Stimulated activated CD4-positive, alpha-beta T cell treated with anti-CD3 and anti-CD28 coated beads, Interleukin-2, amount 100 ng/mL, for 24 hours (primary cell): ENCODE data around the gene PANK2.
"Not testable (repeated sequence)": the region's sequence is repeated elsewhere in the genome, so short reads cannot be mapped to it uniquely, and the experiment has no call there.

Experiments used
- DNase-seq, 2 donors: peaks; one replicate each; pipeline ENCODE4 v3.0.0-alpha.2; 2020

Gene PANK2

DNA sequence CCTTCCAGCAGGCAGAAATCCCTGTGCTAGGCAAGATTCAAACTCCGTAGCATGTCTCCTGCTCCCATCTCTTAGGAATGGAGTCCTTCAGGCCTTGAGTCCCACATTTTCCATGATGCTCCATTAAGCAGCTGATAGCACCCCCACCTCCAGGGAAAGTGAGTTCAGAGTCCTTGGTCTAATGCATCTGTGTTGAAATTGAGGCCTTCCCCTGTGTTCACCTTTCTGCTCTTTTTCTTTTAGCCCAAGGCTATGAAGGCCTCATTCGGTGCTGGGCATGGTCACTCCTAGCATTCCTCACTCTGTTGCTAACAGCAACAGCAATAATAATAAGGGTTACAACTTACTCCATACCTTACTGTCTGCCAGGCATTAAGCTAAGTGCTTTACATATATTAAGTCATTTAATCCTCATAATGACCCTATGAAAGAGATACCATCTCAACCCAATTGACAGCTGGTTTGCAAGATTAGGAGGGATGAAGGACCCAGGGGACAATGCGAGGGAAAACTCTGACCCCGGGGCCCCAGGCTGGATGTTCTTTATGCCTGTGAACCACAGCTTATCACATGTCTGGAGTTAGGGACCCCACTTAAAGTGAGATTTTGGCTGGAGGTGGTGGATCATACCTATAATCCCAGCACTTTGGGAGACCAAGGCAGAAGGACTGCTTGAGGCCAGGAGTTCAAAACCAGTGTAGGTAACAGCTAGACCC, 17.5 kb upstream of the PANK2 start:
- no peak for DNase-seq

DNA sequence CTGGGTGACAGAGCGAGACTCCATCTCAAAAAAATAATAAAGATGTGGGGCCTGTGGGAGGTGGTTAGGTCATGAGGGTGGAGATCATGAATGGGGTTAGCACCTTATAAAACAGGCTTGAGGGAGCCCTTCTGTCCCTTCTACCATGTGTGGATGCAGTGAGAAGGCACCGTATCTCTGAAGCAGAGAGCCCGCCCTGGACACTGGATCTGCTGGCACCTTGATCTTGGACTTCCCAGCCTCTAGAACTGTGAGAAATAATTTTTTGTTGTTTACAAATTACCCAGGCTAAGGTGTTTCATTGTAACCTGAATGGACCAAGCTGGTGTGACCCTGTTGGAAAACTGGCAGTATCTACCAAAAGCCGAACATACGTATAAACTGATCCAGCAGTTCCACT, 15.7 kb upstream of the PANK2 start:
- no peak for DNase-seq

DNA sequence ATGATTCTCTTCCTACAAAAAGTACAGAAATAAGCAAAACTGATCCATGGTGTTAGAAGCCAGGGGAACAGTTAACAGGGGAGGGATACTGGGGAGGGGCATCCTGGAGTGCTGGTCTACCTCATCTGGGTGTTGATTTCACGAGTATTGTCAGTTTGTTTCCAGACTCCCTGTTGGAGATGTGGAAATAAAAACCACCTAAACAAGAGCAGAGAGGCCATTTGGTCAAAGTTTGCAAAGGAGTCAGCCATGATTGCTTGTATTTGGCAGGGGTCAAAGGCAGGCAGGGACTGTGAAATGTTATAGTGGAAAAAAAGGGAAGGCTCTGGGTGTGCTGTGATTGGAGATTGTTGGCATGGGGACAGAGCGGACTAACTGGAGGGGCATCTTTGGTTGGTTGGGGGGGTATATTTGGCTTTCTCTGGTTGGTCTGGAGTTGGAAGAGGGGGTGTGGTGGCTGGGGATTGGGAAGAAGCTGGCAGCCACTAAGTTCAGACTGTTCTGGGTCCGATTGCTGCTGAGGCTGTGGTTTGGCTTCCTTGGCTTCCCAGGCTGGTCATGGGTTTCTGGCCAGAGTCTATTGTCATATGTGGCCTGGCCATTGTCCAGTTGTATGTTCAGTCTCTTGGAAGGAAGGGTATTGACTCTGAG, 14.9 kb upstream of the PANK2 start:
- no peak for DNase-seq

DNA sequence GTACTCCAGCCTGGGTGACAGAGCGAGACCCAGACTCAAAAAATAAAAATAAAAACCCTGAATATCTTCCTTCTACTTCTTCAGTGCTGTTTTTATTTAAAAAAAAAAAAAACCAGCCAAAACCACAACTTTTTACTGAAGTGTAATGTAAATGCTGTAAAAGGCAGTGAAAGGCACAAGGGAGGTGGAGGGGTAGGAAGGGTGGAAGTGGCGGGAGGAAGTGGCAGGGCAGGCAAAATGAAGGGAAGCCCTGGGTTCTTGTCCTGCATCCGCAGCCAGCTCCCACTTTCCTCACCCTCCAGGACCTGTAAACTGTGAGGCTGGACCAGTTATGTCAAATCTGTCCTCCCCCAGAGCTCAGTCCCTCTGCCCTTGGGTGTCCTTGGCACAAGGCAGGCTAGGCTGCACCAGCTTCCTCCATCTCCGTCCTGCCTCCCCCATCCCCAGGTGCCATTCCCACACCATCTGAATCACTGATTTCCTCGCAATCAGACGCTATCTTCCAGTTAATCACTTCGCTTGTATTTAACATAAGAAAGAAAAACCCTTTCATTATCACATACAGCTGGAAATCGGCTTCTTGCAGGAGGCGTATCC, 13.7 kb upstream of the PANK2 start:
- no peak for DNase-seq

DNA sequence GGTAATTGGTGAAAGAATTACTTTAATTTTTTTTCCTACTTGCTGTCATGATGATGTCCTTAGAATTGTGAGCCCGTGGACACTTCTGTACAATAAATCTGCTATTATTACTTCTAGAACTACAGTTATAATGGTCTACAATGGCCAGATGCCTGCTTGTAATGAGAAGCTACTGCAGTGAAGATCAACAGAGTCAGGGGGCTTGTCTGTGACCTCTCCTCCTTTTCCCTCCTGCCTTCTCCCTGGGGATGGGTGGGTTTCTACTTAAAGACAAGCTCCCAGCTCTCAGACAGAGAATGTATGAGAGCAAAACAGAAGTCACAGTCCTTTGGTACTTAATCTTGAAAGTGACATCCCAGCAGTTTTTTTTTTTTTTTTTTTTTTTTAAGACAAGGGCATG, 13.2 kb upstream of the PANK2 start:
- no peak for DNase-seq

DNA sequence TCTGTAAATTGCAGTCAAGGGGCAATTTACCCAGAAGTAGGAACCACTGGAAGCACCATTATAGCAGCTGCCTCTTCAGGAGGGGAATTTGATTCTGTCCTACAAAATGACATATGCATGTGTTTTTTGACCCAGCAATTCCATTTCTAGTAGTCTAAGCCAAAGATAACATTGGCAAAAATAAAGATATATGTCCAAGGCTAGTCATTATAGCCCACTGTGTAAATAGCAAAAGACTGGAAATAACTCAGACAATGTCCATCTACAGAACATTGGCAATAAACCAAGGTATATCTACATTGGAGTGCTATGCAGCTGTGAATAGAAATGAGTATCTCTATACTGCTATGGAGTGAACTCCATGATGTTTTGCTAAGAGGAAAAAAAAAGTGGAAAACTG, 12.5 kb upstream of the PANK2 start:
- no peak for DNase-seq

DNA sequence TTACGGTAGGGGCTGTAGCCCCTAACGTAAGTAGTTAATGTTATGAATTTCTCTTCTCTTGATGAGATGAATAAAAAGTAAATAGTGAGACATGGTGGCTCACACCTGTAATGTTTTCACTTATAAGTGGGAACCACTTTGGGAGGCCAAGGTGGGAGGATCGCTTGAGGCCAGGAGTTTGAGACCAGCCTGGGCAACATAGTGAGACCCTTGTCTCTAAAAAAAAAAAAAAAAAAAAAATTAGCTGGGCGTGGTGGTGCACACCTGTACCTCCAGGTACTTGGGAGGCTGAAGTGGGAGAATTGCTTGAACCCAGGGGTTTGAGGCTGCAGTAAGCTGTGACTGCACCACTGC, 10.3 kb upstream of the PANK2 start:
- DNase-seq: not testable (repeated sequence)

DNA sequence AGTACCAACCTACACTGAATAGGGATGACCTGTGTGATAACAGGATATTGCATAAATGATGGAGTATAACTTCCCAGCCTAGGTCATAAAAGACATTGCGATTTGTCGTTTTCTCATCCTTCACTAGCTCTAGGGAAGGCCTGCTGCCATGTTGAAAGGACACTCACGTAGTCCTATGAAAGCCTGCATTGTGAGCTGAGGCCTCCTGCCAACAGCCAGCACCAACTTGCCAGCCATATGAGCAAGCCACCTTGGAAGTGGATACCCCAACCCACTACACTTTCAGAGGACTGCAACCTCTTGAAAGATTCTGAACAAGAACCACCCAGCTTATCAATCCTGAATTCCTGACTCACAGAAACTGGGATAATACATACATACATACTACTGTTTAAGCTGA, 3.5 kb upstream of the PANK2 start:
- no peak for DNase-seq

DNA sequence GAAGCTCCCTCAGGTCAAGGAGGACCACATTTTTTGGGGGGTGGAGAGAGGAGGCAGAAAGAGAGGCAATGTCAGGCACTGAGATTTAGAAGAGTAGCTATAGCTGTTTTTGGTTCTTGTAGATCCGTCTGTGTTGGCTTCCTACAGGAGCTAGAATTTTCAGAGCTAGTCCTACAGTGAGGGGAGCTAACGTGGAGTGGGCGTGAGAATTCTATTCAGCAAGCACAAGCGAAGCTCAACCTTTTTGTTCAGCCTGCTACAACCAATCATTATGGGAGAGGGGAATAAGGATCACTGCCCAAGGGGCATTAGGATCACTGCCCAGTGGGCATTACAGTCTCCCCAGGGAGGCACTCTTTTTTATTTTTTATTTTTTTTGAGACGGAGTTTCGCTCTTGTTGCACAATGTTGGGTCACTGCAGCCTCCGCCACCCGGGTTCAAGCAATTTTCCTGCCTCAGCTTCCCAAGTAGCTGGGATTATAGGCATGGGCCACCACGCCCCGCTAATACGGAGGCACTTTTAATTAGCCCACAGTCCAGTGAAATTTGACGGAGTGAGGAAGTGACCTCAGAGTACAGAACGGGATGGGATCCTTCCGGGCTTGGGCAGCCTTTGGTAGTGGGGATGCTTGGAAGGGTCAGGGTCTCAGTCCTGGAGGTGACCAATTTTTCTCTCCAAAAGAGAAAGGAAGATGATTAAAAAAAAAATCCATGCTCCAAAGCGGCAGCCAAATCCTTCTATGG, 1.1 kb upstream of the PANK2 start:
- no peak for DNase-seq

DNA sequence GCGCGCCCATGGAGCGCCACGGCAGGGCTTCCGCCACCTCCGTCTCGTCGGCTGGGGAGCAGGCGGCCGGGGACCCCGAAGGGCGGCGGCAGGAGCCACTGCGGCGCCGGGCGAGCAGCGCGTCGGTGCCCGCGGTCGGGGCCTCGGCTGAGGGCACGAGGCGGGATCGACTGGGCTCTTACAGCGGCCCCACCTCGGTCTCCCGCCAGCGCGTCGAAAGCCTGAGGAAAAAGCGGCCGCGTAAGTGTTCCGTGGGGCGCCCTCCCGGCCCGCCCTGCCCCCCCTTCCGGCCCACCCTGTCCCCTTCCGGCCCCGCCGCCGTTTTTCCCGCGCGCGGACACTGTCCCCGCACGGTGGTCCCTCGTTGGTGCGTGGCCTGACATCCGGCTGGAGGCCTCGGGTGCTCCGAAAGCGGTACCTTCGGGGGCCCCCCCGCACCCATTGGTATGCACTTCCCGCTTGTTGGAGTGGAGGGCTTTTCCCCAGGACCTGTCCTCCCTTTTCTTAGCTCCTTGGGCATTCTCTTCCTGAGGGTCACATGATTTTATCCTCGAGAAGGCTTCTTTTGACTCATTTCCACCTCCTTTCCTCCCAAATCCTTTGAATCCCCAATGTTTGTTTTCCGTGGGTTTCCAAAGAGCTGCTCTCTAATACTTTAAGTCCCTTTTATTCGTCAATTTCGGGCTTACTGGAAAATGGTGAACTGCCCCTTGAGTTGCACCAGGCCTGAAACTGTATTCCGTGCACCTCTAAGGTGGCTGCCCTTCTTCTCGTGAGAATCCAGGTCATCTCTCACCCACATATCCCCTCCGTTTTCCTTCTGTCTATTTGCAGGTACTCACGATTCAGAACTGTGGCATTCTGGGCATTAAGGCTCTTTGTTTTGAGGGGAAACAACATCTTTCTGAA, 556 bp downstream of the PANK2 start:
- DNase-seq: peak; percentile 54 to 65

DNA sequence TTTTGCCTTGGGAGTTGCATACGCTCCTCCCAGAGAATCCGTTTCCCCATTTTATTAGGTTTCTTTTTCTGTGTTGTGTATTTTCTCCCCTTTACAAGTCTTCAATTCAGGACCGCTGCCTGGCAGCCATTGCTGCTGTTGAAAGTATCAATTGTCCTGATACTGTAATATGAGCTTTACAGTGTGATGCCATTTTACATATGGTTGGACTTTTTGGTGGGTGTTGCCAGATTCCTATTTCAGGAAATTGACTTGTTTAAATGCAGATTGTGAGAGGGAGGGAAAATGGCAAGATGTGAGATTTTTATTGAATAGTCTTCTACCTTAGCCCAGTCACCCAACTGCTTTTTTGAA, 1.2 kb downstream of the PANK2 start:
- DNase-seq: no peak

DNA sequence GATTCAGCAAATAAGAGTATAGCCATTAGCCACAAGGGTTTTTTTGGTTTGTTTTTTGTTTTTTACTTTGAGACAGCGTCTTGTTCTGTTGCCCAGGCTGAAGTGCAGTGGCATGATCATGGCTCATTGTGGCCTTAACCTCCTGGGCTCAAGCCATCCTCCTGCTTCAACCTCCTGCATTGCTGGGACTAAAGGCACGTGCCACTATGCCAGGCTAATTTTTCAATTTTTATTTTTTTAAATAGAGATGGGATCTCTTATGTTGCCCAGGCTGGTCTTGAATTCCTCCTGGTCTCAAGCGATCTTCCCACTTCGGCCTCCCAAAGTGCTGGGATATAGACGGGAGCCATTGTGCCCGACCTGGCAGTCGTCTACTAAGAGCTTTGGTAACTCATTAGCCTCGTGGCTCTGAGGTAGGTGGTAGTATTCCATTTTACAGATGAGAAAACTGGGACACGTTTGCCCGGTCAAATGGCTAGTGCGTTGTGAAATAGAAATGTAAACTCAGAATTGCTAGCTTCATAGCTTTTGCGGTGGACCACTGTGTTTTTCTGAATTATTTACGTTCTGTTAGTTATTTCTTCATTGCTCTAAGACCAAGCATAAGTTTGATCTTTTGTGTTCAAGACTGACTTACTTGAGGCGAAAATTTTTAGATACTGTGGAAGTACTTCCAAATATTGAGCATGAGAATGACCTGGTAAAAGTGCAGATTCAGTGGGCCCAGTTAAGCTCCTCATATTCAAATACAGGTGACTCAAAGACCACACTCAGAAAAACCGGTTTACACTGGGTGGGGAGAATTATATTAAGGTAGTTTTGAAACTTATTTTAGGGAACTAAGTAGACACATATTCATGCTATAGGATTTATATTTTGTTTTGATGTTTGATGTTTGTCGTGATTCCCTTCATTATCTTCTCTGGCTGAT, 2.1 kb downstream of the PANK2 start:
- DNase-seq: no peak

DNA sequence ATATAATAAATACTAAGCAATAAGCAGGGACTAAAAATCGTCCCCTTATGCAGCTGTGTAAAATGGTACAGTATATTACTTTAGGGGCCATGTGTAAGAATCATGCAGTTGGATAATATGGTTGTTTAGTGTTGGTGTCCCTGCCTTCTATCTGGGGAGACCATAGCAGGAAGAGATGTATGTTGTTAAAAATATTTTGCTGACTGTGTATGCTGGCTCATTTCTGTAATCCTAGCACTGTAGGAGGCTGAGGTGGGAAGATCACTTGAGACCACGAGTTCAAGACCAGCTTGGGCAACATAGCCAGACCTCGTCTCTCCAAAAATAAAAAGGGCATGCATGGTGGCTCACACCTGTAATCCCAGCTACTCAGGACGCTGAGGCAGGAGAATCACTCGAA, 5.6 kb downstream of the PANK2 start:
- DNase-seq: no peak

DNA sequence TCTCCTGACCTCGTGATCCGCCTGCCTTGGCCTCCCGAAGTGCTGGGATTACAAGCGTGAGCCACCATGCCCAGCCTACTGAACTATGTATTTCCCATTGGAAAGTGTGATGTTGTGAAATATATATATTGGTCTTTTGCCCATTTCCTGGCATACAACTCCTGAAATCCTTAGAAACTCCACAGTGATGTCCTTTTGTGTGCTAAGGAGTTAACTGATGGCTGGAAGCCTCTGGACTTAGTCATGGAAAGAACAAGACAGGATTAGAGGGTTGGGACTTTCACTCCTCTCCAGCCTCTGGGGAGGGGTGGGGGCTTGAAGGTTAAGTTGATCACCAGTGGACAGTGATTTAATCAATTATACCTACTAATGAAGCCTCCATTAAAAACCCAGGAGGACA, 7.1 kb downstream of the PANK2 start:
- no peak for DNase-seq

DNA sequence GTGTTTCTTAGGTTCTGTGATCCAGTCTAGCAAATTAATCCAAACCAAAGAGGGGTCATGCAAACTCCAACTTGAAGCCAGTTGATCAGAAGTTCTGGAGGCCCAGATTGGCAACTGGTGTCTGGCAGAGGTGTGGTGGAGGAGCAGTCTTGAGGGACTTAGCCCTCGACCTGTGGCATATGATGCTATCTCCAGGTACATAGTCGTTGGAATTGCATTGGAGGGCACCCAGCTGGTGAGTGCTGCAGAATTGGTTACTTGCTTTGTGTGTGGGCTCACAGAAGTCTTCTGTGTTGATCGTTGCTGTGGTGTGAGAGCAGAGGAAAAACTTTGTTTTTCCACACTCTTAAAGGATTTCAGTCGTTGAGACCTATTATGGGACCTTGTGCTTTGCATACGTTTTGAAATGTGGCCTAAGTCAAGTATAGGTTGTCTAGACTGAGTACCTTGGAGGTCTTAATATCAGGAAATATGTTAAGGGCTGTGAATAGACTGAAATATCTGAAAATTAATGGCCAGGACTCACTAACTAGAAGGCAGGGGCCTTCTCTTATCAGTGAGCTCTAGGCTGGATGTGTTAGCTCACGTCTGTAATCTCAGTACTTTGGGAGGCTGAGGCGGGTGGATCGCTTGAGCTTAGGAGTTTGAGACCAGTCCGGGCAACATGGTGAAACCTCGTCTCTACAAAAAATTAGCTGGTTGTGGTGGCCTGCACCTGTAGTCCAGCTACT, 7.8 kb downstream of the PANK2 start:
- no peak for DNase-seq

DNA sequence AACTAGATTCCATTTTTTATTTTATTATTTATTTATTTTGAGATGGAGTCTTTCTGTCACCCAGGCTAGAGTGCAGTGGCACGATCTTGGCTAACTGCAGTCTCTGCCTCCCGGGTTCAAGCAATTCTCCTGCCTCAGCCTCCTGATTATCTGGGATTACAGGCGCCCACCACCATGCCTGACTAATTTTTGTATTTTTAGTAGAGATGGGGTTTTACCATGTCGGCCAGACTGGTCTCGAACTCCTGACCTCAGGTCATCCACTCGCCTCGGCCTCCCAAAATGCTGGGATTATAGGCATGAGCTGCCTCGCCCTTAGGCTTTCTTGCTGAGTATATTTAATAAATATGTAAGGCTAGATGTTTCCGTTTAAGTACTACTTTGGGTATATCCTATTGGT, 9.0 kb downstream of the PANK2 start:
- not testable (repeated sequence) for DNase-seq

DNA sequence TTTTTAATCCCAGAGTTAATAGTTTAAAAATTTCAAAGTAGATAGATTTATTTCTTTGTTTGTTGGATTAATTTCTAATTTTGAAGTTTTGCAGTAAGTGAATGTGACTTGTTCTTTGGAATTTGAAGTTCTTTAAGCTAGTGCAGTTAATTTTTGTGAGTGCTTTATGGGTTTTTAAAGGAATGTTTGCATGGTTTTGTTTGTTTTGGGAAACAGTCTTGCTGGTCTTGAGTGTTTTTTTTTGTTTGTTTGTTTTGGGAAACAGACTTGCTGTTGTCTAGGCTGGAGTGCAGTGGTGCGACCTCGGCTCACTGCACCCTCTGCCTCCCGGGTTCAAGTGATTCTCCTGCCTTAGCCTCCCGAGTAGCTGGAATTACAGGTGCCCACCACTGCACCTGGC, 9.5 kb downstream of the PANK2 start:
- no peak for DNase-seq

DNA sequence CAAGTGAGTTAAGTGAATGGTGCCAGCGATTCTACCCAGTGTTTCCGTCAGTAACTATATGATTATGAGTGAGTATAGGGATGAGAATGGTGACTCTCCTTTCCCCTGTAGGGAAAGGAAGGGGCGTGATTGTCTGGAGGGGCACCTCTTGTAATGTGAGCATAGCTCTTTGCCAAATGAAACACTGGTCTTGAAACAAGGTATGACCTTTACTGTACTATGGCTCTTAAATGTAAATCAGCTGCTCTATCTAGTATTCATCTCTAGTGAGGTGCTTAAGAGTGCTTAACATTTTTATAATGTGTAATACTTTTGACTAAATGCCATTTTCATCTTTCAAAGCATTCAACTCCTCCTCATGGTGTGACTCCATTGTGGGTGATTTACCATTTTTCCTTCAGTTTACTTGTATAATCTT, 11.0 kb downstream of the PANK2 start:
- no peak for DNase-seq

DNA sequence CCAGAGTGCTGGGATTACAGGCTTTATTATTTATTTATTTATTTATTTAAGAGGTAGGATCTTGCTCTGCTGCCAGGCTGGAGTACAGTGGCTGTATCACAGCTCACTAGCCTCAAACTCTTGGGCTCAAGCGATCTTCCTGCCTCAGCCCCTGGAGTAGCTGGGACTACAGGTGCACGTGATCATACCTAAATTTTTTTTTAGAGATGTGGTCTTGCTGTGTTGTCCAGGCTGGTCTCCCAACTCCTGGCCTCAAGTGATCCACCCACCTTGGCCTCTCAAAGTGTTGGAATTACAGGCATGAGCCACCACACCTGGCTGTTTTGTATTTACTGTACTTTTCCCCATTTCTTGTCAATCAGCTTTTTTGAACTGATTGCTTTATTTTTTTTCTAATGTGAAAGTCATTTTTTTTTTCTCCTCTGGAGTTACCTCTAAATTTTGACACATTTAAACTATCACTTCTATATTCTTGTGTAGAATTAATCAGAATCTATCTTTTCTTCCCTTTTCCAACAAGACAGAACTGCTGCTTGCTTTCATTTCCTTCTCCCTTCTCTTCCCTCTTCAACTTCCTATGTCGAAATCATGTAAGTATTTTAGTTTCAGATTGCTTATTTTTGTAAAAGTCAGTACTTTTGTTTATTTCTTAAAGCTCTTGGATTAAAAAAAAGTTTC, 12.0 kb downstream of the PANK2 start:
- DNase-seq: no peak

DNA sequence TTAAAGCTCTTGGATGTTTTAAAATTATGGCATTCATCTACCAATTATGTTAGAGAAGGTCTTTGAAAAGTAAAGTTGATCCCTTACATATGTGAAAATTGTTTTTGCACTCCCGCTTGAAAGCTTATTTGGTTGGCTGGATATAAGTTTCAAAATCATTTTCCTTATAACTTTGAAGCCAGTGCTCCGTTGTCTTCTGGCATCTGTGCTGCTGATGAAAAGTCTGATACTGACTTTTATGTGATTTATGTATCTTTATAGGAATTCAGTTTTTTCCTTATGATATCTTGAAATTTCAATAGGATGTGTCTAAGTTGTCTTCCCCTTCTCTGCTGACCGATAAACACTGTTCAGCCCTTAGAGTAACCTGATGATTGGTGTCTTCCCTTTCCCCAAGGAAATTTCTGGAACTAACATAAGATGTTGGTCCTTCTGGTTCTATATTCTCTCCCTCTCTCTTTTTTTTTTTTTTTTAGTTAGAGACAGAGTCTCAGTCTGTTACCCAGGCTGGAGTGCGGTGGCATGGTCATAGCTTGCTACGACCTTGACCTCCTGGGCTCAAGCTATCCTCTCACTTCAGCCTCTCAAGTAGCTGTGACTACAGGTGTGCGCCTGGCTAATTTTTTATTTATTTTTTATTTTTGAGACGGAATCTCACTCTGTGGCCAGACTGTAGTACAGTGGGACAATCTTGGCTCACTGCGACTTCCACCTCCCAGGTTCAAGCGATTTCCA, 12.7 kb downstream of the PANK2 start:
- no peak for DNase-seq
